ENCODE results near the gene FRMD7.

FRMD7 gene

GRCh38 chrX:132034648-132035047 is 93.2 kb downstream of the FRMD7 start:
- no peak for DNase-seq (ENCODE audit: low read depth)

- no peak for DNase-seq (ENCODE audit: low read depth)
These were observed 94.7 kb downstream of the FRMD7 start for GRCh38 chrX:132033166-132033565.

DNA sequence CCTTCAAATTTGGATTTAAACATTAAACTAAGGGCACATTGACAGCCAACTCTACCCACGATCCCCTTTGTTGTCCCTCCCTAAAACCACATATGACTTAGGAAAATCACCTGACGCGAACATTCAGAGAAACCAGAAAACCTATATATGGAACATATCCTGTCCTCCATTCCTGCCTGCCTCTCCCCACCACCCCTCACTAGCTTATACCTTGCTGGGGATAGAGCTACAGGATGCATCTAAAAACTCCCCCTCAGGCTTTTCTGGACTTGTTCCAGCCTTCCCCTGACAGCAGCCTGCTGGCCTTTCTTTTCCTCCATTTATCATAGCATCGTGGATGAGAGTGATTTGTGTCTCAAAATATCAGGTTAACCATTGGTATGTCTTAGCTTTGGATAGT is 96.0 kb downstream of the FRMD7 start:
- DNase-seq (ENCODE audit: low read depth) = no peak

DNA sequence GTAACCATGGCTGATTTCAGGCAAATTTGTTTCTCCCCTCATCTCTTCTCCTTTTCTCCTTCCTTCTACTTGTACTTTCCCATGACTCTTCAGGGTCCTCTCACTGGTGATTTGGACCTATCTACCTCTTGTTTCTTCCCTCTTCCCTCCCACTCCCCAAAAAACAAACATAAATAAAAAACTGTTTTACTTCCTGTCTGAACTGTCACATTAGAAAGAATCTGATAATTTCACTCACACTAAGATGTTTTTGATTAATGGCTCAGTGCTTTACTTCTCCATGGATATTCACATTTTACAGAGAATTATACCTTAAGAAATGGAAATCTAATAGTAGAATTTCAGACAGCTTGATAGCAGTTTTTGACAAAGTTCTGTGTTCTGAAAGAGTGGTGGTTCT is 97.6 kb downstream of the FRMD7 start:
- DNase-seq (ENCODE audit: low read depth) = no peak
